Measurements from ENCODE around the gene SNAP47. TPM values are rescaled to one million over a fixed set of nuclear protein-coding genes. Genes with fewer than 3 reads are reported as not detected.

SNAP47 gene
- polyA plus RNA-seq, 1 of the 3 experiments (the other 2 are of a cell fraction) = 45.6 TPM

GRCh38 chr1:227823537-227823936 lies 88.3 kb downstream of the SNAP47 start (continued):
- TF ChIP-seq ZBTB33 (IDR thresholded peaks at IDR 0.05; ENCODE audit: borderline replicate concordance, low read depth) (no peak), USF1 (IDR thresholded peaks at IDR 0.05; ENCODE audit: borderline replicate concordance, low read depth) (no peak), SMC3 (IDR thresholded peaks at IDR 0.05; ENCODE audit: low read depth, low read length) (no peak), CTCF (IDR thresholded peaks at IDR 0.05) (no peak), RCOR1 (IDR thresholded peaks at IDR 0.05; ENCODE audit: low read length) (no peak)

- TF ChIP-seq FOSL2 (IDR thresholded peaks at IDR 0.05; ENCODE audit: borderline replicate concordance, low read depth) = no peak
- no peak for TF ChIP-seq ZBTB33 (IDR thresholded peaks at IDR 0.05; ENCODE audit: borderline replicate concordance, low read depth)
- no peak for TF ChIP-seq EZH2phosphoT487 (IDR thresholded peaks at IDR 0.05; ENCODE audit: borderline replicate concordance, low read depth)
- no peak for TF ChIP-seq EP300 (IDR thresholded peaks at IDR 0.05; ENCODE audit: borderline replicate concordance in 1 of 2, low read depth in 1 of 2, low read length in 1 of 2)
- no peak for TF ChIP-seq FOXM1 (IDR thresholded peaks at IDR 0.05; ENCODE audit: low read depth)
- Histone ChIP-seq H3K27ac (ENCODE audit: low read depth in 2 of 2, low read length in 1 of 2) (no peak overlapping the region), H2AFZ (ENCODE audit: low read depth) (no peak overlapping the region), H3K9ac (no peak overlapping the region), H3K27me3 (ENCODE audit: insufficient read depth) (no peaks in the 10 kb centered on the region), H3K9me3 (no peaks in the 10 kb centered on the region), H3K79me2 (ENCODE audit: insufficient read depth) (no peaks in the 10 kb centered on the region), H3K4me2 (no peak overlapping the region), H3K36me3 (replicated peaks in 1 of 2; ENCODE audit: control insufficient read depth in 1 of 2, insufficient read depth in 2 of 2, low read length in 1 of 2) (no peaks in the 10 kb centered on the region), H4K20me1 (ENCODE audit: insufficient read depth) (no peaks in the 10 kb centered on the region), H3K9me2 (no peaks in the 10 kb centered on the region), H3K4me1 (ENCODE audit: control insufficient read depth in 1 of 2, insufficient read depth in 2 of 2, low read depth in 1 of 2, low read length in 1 of 2) (no peaks in the 10 kb centered on the region), H3F3A (replicated peaks; ENCODE audit: insufficient read depth) (no peaks in the 10 kb centered on the region), H3K4me3 (ENCODE audit: low read depth in 2 of 2, low read length in 1 of 2) (no peak overlapping the region)
- 0% methylated on average over 2 of the region's 2 CpGs for WGBS (ENCODE audit: low lambda C conversion rate)
- DNase-seq = no peak
- ChIA-PET POLR2A (no interaction called here), CTCF (interaction anchor here (0.5 kb wide), 1 partner anchor 223 kb away, joined by 3 read pairs; no protein-coding TSS in a partner anchor)
Measured at GRCh38 chr1:227824204-227824603, 89.0 kb downstream of the SNAP47 start.
